Natural killer cell (primary cell): ENCODE data around the gene CPA5. TPM values are rescaled to one million over a fixed set of nuclear protein-coding genes. Genes with fewer than 3 reads are reported as not detected.

Source experiments
- ATAC-seq, 3 donors: fragments of 150-1000 bp in 2 of 3; fragments of 200-7000 bp in 1 of 3; cut with Tn5 transposase; 1 replicate in 1 of 3; 2 replicates in 2 of 3; pipeline ENCODE4 v1.10.0; 2021; ENCODE audit warnings: mild to moderate bottlenecking in 2 of 3, moderate library complexity in 2 of 3
- DNase-seq, 2 donors: peaks; one replicate each; pipeline versions ENCODE4 v3.0.0 to v3.0.0-alpha.2; 2013 to 2021; ENCODE audit warnings: mixed read lengths in 1 of 2
- H3K27ac ChIP-seq: one replicate; pipeline ENCODE4 v1.5.1; 2013; ENCODE audit warnings: mild to moderate bottlenecking, low read length
- H3K27me3 ChIP-seq: one replicate; pipeline ENCODE4 v1.6.1; 2013; ENCODE audit warnings: low read length; ENCODE audit not compliant: control insufficient read depth, insufficient read depth
- H3K36me3 ChIP-seq: one replicate; pipeline ENCODE4 v1.6.1; 2013; ENCODE audit warnings: low read length; ENCODE audit not compliant: control insufficient read depth, insufficient read depth
- H3K4me1 ChIP-seq: one replicate; pipeline ENCODE4 v1.6.1; 2013; ENCODE audit warnings: low read length; ENCODE audit not compliant: control insufficient read depth, insufficient read depth
- H3K4me3 ChIP-seq: one replicate; pipeline ENCODE4 v1.5.1; 2013; ENCODE audit warnings: low read length
- H3K9me3 ChIP-seq: one replicate; pipeline ENCODE4 v1.6.1; 2013; ENCODE audit warnings: low read length; ENCODE audit not compliant: control insufficient read depth, insufficient read depth
- H3K27ac Mint-ChIP-seq, 2 donors: one replicate each; pipeline ENCODE4 v1.8.0; 2022; ENCODE audit warnings: mild to moderate bottlenecking in 2 of 2, mixed read lengths in 2 of 2, moderate library complexity in 1 of 2
- H3K27me3 Mint-ChIP-seq, 2 donors: one replicate each; pipeline ENCODE4 v1.8.0; 2022; ENCODE audit warnings: low read depth in 2 of 2, mixed read lengths in 2 of 2
- H3K36me3 Mint-ChIP-seq: one replicate; pipeline ENCODE4 v1.8.0; 2022; ENCODE audit warnings: mixed read lengths
- H3K4me1 Mint-ChIP-seq, 2 donors: one replicate each; pipeline ENCODE4 v1.8.0; 2022; ENCODE audit warnings: mixed read lengths in 2 of 2
- H3K4me3 Mint-ChIP-seq: one replicate; pipeline ENCODE4 v1.8.0; 2022; ENCODE audit warnings: mild to moderate bottlenecking, moderate library complexity, mixed read lengths
- H3K9me3 Mint-ChIP-seq, 2 donors: one replicate each; pipeline ENCODE4 v1.8.0; 2022; ENCODE audit warnings: mixed read lengths in 2 of 2
- WGBS: methylation state at CpG from one replicate; pipeline ENCODE4 v1.1.7; 2013; ENCODE audit warnings: missing lambda C conversion rate; ENCODE audit not compliant: insufficient coverage; 5-methylcytosine and 5-hydroxymethylcytosine counted together
- intact Hi-C: fragments of 100-400 bp; cut with micrococcal nuclease; formaldehyde crosslinking; loops from one replicate; pipeline ENCODE4 v1.14.2; 2022
- total RNA-seq, 4 donors: library from RNA; stranded (reverse); fragments of 120-200 nt in 1 of 4; gene quantifications; one replicate each; pipeline versions ENCODE4 v1.2.3 to v1.2.4, GENCODE V29; 2013 to 2022
- TF ChIP-seq, protein P1 (sequence below): fragments of 200-600 bp; IDR thresholded peaks from one replicate; pipeline ENCODE4 v1.8.0; 2022; ENCODE audit warnings: antibody characterized with exemption

Gene CPA5
- total RNA-seq, 3 donors from 2014 or later (not counting 1 experiment from before 2014, with no cell fraction given): not detected

DNA sequence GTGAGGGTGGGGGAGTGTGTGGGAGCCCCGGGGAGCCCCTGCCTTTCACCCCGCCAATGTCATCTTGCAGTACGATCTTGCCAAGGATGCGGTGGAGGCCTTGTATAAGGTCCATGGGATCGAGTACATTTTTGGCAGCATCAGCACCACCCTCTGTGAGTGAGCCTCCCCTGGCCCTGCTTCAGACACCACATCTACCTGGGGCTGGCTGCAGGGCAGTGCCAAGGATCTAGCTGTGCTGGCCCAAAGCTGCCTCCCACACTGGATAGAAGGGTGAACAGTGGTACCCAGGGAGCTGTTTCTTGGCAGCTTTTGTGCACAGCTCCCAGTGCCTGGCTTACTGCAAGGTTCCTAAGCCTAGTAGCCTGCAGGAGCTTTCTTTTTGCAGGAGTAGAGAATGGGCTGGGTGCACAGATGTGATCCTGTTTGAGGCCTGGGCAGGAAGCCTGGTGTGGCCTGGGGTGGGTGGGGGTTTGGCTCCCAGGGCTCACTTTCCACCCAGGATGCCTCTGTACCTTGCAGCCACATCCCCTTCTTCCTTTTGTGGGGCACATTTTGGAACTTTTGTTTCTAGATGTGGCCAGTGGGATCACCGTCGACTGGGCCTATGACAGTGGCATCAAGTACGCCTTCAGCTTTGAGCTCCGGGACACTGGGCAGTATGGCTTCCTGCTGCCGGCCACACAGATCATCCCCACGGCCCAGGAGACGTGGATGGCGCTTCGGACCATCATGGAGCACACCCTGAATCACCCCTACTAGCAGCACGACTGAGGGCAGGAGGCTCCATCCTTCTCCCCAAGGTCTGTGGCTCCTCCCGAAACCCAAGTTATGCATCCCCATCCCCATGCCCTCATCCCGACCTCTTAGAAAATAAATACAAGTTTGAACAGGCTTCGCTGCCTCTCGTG, 23.5 kb downstream of the CPA5 start:
- Mint-ChIP-seq H3K27ac (no peak overlapping the region), H3K36me3 (no peaks in the 10 kb centered on the region), H3K4me1 (peaks cover 0 to 13% of the 10 kb centered on the region in 2 donors), H3K9me3 (no peaks in the 10 kb centered on the region), H3K27me3 (no peaks in the 10 kb centered on the region), H3K4me3 (no peak overlapping the region)
- TF ChIP-seq, protein P1, sequence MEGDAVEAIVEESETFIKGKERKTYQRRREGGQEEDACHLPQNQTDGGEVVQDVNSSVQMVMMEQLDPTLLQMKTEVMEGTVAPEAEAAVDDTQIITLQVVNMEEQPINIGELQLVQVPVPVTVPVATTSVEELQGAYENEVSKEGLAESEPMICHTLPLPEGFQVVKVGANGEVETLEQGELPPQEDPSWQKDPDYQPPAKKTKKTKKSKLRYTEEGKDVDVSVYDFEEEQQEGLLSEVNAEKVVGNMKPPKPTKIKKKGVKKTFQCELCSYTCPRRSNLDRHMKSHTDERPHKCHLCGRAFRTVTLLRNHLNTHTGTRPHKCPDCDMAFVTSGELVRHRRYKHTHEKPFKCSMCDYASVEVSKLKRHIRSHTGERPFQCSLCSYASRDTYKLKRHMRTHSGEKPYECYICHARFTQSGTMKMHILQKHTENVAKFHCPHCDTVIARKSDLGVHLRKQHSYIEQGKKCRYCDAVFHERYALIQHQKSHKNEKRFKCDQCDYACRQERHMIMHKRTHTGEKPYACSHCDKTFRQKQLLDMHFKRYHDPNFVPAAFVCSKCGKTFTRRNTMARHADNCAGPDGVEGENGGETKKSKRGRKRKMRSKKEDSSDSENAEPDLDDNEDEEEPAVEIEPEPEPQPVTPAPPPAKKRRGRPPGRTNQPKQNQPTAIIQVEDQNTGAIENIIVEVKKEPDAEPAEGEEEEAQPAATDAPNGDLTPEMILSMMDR: no peak
- Histone ChIP-seq H3K4me1 (no peaks in the 10 kb centered on the region), H3K27ac (no peak overlapping the region), H3K4me3 (no peak overlapping the region), H3K27me3 (no peaks in the 10 kb centered on the region), H3K36me3 (no peaks in the 10 kb centered on the region), H3K9me3 (no peaks in the 10 kb centered on the region)
- peak in 1 of 2 donors; percentile 11 for DNase-seq
- WGBS: 82% methylated on average over 19 of the region's 19 CpGs
- intact Hi-C loops: no loop called here
- ATAC-seq: no peak

DNA sequence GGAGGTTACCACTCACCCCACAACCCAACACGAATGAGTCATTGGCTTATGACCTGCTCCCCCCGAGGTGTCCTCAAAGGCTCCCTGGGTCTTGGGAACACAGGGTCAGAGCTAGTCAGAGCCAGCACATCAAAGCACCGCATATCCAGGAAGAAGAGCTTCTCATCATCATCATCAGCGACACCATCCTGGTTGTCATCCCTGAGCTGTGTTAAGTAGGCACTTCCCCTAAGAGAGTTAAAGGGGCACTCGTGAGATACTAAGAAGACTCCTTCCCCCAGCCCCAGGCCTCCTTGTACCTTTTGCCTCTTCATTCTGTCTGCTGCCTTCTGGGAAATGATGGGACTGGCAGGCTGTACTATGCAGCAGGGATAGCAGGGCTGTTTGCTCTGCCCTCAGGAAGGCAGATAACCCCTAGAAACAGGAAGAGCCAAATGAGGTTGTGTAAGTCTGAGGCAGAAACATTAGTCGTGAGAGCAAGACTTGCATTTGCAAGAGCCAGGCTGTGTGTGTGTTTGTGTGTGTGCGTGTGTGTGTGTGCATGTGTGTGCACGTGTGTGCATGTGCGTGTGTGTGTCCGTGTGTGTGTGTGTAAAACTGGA, 24.6 kb downstream of the CPA5 start:
- H3K4me3 Mint-ChIP-seq: no peak overlapping the region
- H3K36me3 Mint-ChIP-seq: no peaks in the 10 kb centered on the region
- H3K4me3 ChIP-seq: no peak overlapping the region
- no peaks in the 10 kb centered on the region for H3K36me3 ChIP-seq
- peak overlapping the region in 1 of 2 donors; percentile 6 for H3K27ac Mint-ChIP-seq
- 52% methylated on average over 10 of the region's 10 CpGs for WGBS
- ATAC-seq (no peak), DNase-seq (peak in 1 of 2 donors; percentile 38)
- no peaks in the 10 kb centered on the region for H3K9me3 ChIP-seq
- TF ChIP-seq, protein P1: no peak
- no peaks in the 10 kb centered on the region for H3K4me1 ChIP-seq
- H3K27ac ChIP-seq: no peak overlapping the region
- intact Hi-C loops: no loop called here
- no peaks in the 10 kb centered on the region for H3K9me3 Mint-ChIP-seq
- H3K27me3 Mint-ChIP-seq: no peaks in the 10 kb centered on the region
- H3K27me3 ChIP-seq: no peaks in the 10 kb centered on the region
- H3K4me1 Mint-ChIP-seq: peaks cover 0 to 13% of the 10 kb centered on the region in 2 donors

DNA sequence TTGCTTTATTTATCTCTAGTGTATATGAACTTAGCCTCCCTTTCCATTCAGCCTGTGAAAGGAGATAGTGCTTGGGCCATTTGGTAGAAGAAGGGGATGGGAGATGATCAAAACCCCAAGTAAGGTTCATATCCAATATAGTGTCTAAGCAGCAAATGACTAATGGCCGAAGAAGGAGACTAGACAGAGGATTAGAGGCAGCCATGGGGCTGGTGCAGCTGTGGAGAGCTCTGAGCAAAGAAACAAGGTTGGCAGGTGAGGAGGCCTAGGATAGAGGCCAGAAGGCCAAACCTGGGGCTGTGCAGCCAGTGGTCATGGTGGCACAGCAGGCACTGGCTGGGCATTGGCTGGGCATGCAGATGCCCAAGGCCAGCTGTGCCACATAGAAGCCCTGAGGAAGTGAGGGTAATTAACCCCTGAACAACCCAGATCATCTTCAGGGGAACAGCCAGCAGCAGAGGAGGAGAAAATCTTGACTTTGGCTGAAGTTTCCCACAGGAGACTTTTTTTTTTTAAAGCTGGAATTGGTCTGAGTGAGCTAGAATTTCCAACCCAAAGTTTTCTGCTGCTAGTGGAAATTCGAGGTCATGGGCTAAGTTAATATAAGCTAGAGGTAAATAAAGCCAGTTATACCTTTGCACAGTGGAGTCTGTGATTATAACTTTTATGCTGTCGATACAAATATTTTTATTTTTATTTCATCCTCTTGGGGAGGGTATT, 25.4 kb downstream of the CPA5 start:
- H3K9me3 ChIP-seq: no peaks in the 10 kb centered on the region
- H3K27ac Mint-ChIP-seq: peak overlapping the region in 1 of 2 donors; percentile 6
- H3K27me3 ChIP-seq: no peaks in the 10 kb centered on the region
- no peak overlapping the region for H3K4me3 Mint-ChIP-seq
- H3K36me3 ChIP-seq: no peaks in the 10 kb centered on the region
- no peaks in the 10 kb centered on the region for H3K27me3 Mint-ChIP-seq
- TF ChIP-seq, protein P1: no peak
- WGBS: 57% methylated on average over 2 of the region's 3 CpGs
- no peak for DNase-seq
- H3K9me3 Mint-ChIP-seq: no peaks in the 10 kb centered on the region
- no peaks in the 10 kb centered on the region for H3K4me1 ChIP-seq
- no peaks in the 10 kb centered on the region for H3K36me3 Mint-ChIP-seq
- no peak overlapping the region for H3K4me3 ChIP-seq
- intact Hi-C loops: no loop called here
- no peak for ATAC-seq
- peaks cover 0 to 13% of the 10 kb centered on the region in 2 donors for H3K4me1 Mint-ChIP-seq
- H3K27ac ChIP-seq: no peak overlapping the region
